GM21526 (cell line): ENCODE measurements around the gene CXCR5.

Experiments
- ATAC-seq: cut with Tn5 transposase; IDR thresholded peaks from one replicate; pipeline ENCODE4 v1.9.1; 2021; ENCODE audit warnings: moderate library complexity; ENCODE audit not compliant: unreplicated experiment, low FRiP score

Gene CXCR5

DNA sequence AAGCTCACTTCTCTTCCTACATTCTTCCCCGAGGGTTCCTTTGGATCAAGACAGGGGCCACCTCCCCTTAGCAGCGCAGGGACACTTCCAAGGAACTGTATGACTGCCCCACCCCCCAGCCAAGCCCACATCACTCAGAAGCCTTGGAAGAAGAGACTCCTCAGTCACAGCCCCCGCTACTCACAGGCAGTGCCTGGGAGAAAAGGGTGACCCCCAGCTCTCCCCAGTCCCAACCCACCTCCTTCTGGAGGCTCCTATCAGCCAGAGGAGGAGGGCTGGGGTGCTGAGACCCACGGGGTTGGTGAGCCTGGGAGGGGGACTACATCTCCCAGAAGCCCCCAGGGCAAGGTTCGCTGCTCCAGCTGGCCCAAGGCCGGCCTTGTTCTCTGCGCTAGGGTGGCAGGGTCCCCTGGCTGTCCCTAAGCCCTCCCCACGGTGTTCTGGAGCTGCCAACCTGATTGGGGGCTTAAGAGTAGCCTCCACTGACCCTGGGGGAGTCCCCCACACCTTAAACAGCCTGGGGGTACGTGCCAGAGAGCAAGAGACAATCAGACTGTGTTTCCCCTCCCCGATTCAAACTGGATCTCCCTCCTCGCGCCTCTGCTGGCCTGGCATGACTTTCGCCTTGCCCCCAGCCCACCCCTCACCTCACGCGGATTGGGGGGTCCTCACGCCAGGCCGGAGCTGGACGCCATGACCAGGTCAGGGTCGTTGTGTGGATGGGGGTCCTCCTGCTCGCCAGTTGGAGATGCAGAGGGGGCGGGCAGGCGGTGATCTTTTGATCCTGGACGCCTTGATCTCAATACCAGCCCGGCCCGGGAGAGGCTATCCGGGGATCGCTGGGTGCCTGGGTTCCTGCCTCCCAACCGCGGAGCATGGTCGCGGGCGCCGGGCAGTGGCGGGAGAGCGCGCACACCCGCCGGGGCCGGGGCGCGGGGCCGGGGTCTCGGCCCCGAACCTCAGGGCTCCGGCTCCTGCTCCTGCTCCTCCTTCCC is 41.2 kb downstream of the CXCR5 start:
- ATAC-seq: no peak

DNA sequence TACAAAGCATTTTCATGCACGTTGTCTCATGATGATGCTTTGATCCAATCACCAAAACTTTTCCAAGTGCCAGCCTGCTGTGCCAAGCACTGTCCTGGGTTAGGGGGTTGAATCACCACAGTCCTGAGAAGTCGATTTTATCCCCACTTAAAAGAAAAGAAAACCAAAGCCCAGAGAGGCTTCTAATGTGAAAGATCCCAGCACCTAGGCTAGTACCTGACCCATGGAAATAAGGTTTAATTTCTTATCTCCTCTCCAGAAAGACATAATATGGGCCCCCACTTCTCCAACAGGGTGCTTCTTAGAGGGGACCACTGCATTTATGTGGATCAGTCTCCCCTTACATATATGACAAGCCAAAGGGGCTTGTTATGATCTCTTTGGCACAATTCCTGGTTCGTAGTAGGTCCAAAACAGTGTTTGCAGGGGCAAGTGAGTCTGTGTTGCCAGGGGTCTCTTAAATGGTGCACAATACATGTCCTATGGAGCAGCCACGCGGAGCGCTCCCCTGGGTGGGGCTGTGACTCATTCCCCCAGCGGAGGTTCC is 43.9 kb downstream of the CXCR5 start:
- ATAC-seq: no peak

DNA sequence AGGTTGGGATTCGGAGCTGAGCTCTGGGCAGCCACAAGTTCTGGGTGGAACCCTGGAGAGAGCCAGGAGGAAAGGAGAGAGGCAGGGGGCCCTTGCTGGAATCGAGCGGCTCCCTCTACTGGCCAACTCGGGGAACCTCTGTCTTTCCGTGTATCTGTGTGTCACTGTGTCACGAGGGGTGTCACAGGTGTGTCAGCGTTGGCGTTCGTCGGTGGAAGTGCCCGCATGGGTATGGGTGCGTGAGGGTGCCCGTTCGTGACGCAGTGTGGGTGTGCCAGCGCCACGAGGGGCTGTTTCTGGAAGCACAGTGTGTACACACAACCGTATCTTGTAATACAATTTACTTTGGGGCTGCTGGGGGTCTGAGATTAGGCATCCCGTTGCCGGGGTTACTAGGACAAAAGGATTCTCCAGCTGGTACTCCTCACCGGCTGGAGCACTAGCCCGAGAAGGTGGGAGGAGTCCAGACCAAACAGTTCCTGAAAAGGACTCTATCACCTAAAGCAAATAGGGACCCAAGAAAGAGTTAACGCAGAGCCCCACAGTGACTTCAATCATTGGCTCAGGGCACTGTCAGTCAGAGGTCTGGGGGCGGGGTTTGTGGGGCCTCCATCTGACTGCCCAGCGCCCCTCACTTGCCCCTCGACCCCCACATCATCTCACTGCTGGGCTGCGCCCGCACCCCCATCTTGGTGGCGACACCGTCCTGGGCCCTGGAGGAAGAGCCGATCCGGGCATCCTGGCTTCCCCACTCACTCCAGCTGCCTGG is 44.6 kb downstream of the CXCR5 start:
- ATAC-seq: peak; percentile 45

DNA sequence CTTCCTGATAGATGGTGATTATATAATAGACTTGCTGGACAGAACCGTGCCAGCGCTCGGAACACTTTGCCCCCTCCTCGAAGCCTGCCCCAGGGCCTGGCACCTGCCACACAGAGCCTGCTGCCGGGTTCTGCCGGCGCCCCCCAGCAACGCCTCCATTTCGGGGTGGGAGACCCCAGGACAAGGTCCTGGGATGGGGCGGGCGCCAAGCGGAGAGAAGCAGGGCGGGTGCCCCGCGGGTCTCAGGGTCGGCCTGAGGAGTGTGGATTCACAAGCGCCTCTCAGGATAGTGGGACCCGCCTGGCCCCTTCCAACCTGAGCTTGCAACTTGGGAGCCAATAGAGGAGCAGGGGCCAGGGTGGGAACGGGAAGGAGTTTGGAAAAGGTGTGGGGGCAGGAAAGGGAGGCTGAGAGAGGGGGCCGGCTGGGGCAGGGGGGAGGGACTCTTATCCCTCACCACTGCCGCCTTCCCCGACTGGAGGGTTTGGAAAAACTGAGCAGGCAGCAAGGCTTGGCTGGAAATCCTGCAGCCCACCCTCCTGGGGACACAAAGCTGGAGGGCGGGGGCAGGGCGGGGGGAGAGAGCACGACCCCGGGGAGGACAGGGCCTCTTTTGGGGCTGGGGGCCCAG is 45.3 kb downstream of the CXCR5 start:
- ATAC-seq: no peak

DNA sequence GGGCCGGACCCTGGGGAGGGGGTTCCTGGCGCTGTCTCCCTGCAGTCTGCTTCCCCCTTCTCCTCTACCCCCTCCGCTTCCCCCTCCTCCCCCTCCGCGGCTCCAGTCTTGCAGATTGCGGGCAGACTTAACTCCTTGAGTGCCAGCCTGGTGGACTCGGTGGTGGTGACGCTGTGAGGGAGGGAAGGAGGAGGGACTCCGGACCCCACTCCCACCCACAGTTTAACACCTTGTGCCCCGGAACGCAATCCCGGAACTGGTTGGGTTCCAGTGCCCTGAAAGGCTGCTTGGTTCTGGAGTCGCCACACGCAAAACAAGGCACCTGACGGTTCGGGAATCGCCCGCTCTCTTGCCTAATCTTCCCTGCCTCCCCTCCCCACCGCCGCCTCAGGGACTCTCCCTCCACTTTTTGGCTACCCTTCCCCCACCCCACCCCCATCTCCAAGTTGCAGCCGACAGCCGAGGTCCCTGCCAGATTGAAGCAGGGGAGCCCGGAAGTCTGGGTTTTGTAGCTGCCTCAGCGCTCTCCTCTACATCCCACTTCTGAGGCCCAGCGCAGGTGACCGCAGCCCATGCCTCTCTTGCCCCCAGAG is 45.9 kb downstream of the CXCR5 start:
- no peak for ATAC-seq

DNA sequence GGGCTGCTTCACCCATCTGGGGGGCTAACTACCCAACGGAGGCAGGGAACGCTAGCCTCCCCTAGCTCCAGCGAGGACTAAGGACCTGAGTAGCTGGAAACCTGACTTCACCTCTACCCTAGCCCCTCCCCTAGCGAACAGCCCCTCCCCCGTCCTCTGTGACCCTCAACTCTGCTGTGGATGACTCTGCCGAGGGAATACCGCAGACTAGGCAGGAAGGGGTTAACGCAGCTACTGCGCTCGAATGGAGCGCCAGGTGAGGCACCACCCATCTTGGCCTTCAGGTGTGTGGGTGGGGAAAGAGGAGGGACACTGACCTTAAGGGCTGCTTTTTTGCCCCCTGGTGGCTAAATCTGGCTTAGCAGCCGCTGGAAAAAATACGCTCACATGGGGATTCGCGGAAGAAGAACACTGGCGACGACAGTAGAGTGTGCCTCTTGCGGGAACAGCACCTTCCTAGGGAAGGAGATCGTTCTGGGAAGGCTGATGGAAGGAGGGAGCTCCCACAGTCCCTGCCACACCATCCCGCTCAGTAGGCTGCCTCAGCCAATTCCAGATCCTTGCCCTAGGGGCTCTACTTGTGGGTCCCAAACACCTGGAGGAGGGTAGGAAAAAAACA is 46.5 kb downstream of the CXCR5 start:
- no peak for ATAC-seq

DNA sequence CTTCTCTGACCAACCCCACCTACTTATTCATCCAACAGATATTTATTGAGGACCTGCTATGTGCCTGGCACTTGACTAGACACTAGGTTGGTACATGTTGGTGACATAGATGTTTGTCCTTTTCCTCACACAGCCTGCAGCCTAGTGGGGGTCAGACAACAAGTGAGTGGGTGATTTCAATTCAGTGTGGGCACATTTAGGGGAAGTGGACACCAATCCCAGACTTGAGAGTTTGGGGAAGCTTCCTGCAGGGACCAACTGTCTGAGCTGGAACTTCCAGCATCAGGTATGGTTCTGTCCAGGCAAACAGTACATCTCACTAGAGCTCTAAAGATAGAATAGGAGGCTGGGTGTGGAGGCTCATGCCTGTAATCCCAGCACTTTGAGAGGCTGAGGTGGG is 47.9 kb downstream of the CXCR5 start:
- no peak for ATAC-seq

DNA sequence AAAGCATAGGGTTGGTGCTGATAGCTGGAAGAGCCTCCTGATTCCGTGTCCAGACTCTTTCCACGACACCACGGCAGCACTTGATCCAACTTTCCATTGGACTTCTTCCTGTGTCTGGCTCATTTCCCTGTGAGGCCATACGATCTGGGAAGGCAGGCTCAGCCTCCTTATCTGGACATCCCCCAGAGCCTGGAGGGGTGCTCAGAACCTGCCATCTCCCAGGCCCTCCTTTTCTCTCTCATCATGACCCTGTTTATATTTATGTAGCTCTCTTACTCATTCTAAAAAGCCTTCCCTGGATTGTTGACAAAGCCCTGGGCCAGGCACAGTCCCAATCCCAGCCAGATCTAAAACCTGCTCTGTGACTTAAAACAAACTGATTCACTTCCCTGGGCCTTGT is 49.8 kb downstream of the CXCR5 start:
- ATAC-seq: no peak

DNA sequence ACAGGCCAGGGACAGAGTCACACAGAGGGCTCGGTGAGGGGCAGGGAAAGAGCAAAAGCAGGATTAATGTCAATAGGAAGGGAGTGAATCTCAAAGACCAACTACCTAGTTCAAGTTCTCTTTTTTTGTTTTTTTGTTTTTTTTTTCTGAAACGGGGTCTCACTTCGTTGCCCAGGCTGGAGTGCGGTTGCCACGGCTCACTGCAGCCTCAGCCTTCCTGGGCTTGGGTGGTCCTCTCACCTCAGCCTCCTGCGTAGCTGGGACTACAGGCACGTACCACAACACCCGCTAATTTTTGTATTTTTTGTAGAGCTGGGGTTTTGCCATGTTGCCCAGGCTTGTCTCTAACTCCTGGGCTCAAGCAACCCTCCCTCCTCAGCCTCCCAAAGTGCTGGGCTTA is 51.7 kb downstream of the CXCR5 start:
- ATAC-seq: no peak

DNA sequence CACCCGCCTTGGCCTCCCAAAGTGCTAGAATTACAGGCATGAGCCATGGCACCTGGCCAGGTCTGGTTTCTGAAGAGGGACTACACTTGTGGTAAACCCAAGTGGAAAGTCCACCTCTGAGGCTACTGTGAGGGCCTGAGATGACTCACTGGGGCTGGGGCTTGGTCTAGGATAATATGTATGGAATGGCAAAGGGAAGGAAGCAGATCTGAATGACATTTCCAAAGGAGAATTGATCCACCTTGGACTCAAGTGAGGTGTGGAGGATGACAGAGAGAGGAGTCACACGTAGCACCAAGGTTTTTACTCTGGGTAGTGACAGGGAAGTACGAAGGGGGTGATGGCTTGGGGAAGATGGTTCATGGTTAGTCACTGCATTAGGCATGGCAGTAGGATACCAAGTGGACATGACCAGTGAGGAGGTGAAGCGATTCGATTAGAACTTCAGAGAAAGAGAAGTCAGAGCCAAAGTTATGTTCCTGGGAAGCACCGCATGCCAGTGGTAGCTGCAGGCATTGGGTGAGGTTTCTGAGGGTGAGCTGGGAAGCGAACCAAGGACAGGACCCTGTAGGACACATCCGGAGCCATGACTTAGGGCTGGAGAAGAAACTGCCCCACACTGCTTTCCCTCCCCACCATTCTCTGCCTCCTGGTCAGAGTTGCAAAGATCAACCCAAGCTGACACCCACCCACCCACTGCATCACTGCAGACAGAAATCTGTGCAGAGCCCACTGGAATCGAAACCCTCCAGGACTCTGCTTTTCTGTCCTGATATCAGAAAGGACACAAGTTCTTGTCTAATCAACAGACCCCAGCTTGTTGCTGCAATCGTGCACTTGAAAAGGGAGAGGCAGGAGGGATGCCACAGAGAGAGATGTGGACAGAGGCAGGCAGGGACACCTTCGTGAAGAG is 55.1 kb downstream of the CXCR5 start:
- ATAC-seq: no peak

DNA sequence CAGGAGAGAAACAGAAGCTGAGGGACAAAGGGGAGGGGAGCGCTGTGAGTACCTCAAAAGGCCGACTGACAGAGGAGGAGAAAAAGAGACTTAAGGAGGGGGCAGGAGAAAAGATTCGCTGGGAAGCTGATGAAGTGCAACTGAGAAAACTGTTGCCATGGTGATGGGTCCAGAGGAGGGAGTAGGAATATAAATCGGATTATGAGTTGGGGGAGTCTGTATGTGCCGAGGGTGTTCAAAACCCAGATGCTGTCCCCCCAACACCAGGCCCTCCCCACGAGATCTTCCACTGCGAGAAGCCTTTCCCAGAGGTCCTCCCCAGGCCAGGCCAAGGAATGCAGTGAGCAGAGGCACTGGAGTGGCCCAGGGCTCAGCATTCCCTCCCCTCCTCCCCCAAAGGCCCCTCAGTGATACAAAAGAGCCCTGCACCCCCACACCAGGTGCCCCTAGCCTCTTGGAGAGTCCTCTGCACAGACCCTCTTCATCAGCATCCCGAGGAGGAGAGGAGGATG is 55.8 kb downstream of the CXCR5 start:
- ATAC-seq: no peak

DNA sequence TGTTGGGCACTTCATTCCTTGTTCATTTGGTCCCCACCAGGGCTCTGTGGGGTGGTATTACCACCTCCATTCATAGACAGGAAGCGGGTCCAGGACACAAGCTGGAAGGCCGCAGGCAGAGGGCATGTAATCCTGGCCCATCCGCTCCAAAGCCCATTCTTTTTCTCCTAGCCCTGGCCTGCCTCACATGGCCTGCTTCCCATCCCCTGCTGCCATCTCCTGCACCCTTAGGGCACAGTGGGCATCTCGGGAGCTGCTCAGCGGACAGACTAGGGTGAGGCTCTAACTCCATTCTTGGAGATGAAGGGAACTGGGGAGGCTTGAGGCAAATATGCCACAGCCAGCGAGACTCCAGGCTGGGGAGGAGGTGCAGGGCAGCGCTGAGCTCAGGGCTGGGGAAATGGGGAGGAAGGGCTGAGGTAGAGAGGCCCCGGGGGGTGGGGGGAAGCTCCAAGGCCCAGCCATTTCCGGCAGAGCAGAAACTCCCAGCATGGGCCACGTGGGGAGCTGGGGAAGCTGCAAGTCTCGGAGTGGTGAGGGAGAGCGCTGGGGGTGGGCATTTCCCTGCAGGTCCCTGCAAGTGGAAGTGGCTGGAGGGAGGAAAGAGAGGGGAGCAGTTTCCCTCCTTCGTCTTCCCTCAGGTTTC is 56.4 kb downstream of the CXCR5 start:
- ATAC-seq: no peak

DNA sequence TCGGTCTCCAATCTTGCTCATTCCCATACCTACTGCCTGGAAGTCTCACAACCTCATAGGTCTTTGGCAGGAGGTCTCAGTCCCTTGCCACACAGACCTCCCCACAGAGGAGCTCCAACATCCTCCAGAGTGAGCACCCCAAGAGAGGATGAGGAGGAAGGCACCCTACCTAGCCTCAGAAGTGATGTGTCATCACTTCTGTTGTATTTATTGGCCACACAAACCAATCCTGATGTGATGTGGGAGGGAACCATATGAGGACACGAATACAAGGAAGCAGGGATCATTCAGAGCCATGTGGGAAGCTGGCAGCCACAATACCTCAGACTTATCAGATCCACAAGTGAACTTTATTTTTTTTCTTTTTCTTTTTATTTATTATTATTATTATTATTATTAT is 63.4 kb downstream of the CXCR5 start:
- no peak for ATAC-seq
